KMS-11 (cell line): ENCODE data around the gene SLX9.

Source experiments
- H2AFZ ChIP-seq: fragments of 200-600 bp; sonication (generic); 2 replicates; pipeline ENCODE4 v1.6.1; 2016; ENCODE audit warnings: antibody characterized with exemption, mixed run types, low read depth
- H3K27ac ChIP-seq: fragments of 200-600 bp; sonication (generic); 2 replicates; pipeline ENCODE4 v1.6.1; 2016; ENCODE audit warnings: mild to moderate bottlenecking, mixed run types
- H3K27me3 ChIP-seq: fragments of 200-600 bp; sonication (generic); 2 replicates; pipeline ENCODE4 v1.6.1; 2017; ENCODE audit warnings: mild to moderate bottlenecking, low read depth, mixed run types, moderate library complexity; ENCODE audit not compliant: insufficient read depth
- H3K36me3 ChIP-seq: fragments of 200-600 bp; sonication (generic); 2 replicates; pipeline ENCODE4 v1.6.1; 2017; ENCODE audit warnings: mild to moderate bottlenecking, mixed run types; ENCODE audit not compliant: insufficient read depth
- H3K4me1 ChIP-seq: fragments of 200-600 bp; sonication (generic); 2 replicates; pipeline ENCODE4 v1.6.1; 2016; ENCODE audit warnings: mild to moderate bottlenecking, low read depth, mixed run types; ENCODE audit not compliant: poor library complexity, severe bottlenecking
- H3K4me2 ChIP-seq: fragments of 200-600 bp; sonication (generic); 2 replicates; pipeline ENCODE4 v1.7.0; 2016; ENCODE audit warnings: mild to moderate bottlenecking, mixed run types
- H3K4me3 ChIP-seq: fragments of 200-600 bp; sonication (generic); IDR thresholded peaks from 2 replicates; pipeline ENCODE4 v1.6.1; 2017; ENCODE audit warnings: low read depth, low read length, mixed read lengths; ENCODE audit not compliant: insufficient read depth
- H3K79me2 ChIP-seq: fragments of 200-600 bp; sonication (generic); 2 replicates; pipeline ENCODE4 v1.6.1; 2016; ENCODE audit warnings: low read depth, mixed run types; ENCODE audit not compliant: insufficient read depth
- H3K9ac ChIP-seq: fragments of 200-600 bp; sonication (generic); 2 replicates; pipeline ENCODE4 v1.6.1; 2016; ENCODE audit warnings: mild to moderate bottlenecking, mixed run types
- H4K20me1 ChIP-seq: fragments of 200-600 bp; sonication (generic); 2 replicates; pipeline ENCODE4 v1.6.1; 2016; ENCODE audit warnings: mild to moderate bottlenecking, mixed run types; ENCODE audit not compliant: insufficient read depth
- CTCF ChIP-seq: fragments of 200-600 bp; sonication (generic); conservative IDR thresholded peaks from 2 replicates; pipeline ENCODE4 v1.6.1; 2017; ENCODE audit warnings: low read depth, mild to moderate bottlenecking, antibody characterized with exemption, low read length, moderate library complexity, mixed read lengths

The SLX9 gene

GRCh38 chr21:44959376-44960091, 19.7 kb downstream of the SLX9 start:
- Histone ChIP-seq H3K27me3 (no peaks in the 10 kb centered on the region), H3K4me2 (no peak overlapping the region), H3K4me1 (peaks cover 14% of the 10 kb centered on the region), H3K36me3 (no peaks in the 10 kb centered on the region; the same call in 1 of the 2 replicates), H3K27ac (no peak overlapping the region), H4K20me1 (no peaks in the 10 kb centered on the region), H2AFZ (no peak overlapping the region), H3K9ac (no peak overlapping the region), H3K4me3 (no peak overlapping the region), H3K79me2 (peaks cover 31% of the 10 kb centered on the region)
- TF ChIP-seq CTCF, result no peak

- no peak overlapping the region for H3K9ac ChIP-seq
- H3K4me2 ChIP-seq, result no peak overlapping the region
- H3K4me3 ChIP-seq, result no peak overlapping the region
- H3K4me1 ChIP-seq, result peaks cover 17% of the 10 kb centered on the region
- H3K36me3 ChIP-seq, result no peaks in the 10 kb centered on the region; the same call in 1 of the 2 replicates
- H4K20me1 ChIP-seq, result no peaks in the 10 kb centered on the region
- no peaks in the 10 kb centered on the region for H3K27me3 ChIP-seq
- no peak overlapping the region for H3K27ac ChIP-seq
- no peak for TF ChIP-seq CTCF
- peaks cover 31% of the 10 kb centered on the region for H3K79me2 ChIP-seq
- no peak overlapping the region for H2AFZ ChIP-seq
Measured at GRCh38 chr21:44960141-44961092, 20.6 kb downstream of the SLX9 start.

GRCh38 chr21:44962403-44962966, 22.7 kb downstream of the SLX9 start:
- no peak overlapping the region for H3K9ac ChIP-seq
- H3K36me3 ChIP-seq, result no peaks in the 10 kb centered on the region; the same call in 1 of the 2 replicates
- no peaks in the 10 kb centered on the region for H3K27me3 ChIP-seq
- no peak overlapping the region for H3K27ac ChIP-seq
- no peak overlapping the region for H3K4me3 ChIP-seq
- no peak for TF ChIP-seq CTCF
- no peak overlapping the region for H2AFZ ChIP-seq
- H4K20me1 ChIP-seq, result no peaks in the 10 kb centered on the region
- peaks cover 11% of the 10 kb centered on the region for H3K79me2 ChIP-seq
- peaks cover 18% of the 10 kb centered on the region for H3K4me1 ChIP-seq
- no peak overlapping the region for H3K4me2 ChIP-seq

GRCh38 chr21:44964381-44964780, 24.6 kb downstream of the SLX9 start:
- Histone ChIP-seq H3K36me3 (no peaks in the 10 kb centered on the region; the same call in 1 of the 2 replicates), H3K27me3 (no peaks in the 10 kb centered on the region), H4K20me1 (no peaks in the 10 kb centered on the region)

More at GRCh38 chr21:44964381-44964780, 24.6 kb downstream of the SLX9 start:
- Histone ChIP-seq H3K9ac (no peak overlapping the region), H2AFZ (no peak overlapping the region), H3K27ac (no peak overlapping the region), H3K79me2 (peaks cover 10% of the 10 kb centered on the region), H3K4me2 (no peak overlapping the region), H3K4me1 (peaks cover 8% of the 10 kb centered on the region), H3K4me3 (no peak overlapping the region)
- no peak for TF ChIP-seq CTCF
